HG02870 (cell line): ENCODE data around the gene TBL2.
"Not testable (repeated sequence)": the region's sequence is repeated elsewhere in the genome, so short reads cannot be mapped to it uniquely, and the experiment has no call there.

Experiments used
- ATAC-seq: cut with Tn5 transposase; IDR thresholded peaks from one replicate; pipeline ENCODE4 v1.9.1; 2021; ENCODE audit warnings: mild to moderate bottlenecking, moderate library complexity; ENCODE audit not compliant: unreplicated experiment

TBL2 gene, protein sequence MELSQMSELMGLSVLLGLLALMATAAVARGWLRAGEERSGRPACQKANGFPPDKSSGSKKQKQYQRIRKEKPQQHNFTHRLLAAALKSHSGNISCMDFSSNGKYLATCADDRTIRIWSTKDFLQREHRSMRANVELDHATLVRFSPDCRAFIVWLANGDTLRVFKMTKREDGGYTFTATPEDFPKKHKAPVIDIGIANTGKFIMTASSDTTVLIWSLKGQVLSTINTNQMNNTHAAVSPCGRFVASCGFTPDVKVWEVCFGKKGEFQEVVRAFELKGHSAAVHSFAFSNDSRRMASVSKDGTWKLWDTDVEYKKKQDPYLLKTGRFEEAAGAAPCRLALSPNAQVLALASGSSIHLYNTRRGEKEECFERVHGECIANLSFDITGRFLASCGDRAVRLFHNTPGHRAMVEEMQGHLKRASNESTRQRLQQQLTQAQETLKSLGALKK

DNA sequence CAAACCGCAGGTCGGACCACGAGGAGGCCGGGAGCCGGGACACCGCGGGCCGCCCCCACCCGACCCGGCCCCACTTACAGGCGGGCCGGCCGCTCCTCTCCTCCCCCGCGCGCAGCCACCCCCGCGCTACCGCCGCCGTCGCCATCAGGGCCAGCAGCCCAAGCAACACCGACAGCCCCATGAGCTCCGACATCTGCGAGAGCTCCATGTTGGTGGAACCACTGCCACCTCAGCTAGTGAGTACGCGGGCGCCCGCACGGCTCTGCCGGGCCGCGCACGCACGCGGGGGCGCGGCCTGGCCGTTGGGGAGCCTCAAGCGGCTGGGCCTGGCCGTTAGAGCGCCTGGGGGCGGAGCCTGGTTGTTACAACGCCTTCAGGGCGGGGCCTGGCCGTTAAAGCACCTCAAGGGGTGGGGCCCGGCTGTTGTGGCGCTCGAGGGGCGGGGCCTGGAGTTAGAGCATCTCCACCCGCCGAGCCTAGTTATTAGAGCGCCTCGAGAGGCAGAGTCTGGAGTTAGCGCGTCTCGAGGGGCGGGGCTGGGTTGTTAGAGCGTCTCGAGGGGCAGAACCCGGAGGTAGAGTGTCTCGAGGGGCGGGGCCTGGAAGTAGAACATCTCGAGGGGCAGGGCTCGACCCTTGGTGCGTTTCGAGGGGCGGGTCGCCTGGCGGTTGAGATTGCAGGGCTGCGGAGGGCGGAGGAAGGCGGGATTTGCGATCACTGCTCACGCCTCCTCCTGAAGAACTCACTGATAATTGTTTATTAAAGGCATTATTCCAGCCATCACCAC is at the start of gene TBL2:
TSS of gene TBL2 (minus strand) at position 238 of the 787 bp plus-strand sequence. CDS start at position 208, 30 bp downstream.
- peak; percentile 80 for ATAC-seq

DNA sequence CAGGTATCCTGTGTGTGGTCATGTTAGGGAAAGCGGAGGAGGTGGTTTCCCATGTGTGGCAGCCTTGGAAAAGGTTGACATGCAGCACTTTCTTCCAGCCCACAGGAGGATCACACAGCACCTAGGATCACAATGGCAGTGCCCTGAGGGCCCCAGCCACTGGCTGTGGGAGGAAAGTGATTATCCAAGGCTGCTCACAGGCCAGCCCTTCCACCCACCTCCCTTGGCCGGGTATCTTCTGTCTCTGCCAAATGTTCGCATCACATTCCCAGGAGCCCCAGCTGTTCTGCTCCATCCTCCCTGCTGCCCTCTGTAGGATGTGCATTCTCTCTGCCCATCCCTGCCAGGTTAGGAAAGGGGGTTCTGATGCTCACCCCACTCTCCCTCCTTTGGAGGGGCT is 48.4 kb upstream of the TBL2 start:
- no peak for ATAC-seq

DNA sequence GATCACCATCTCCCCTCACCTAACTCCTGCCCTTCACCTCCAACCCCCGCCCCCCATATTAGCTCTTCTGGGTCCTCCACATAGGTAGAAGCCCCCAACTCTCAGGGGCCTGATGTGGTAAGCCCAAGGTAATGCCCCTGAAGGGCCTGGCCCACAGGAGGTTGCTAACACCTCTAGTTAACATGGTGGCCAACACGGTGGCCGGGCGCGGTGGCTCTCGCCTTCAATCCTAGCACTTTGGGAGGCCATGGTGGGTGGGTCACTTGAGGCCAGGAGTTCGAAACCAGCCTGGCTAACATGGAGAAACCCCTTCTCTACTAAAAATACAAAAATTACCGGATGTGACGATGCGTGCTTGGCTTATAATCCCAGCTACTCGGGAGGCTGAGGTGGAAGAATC is 46.9 kb upstream of the TBL2 start:
- ATAC-seq: no peak

DNA sequence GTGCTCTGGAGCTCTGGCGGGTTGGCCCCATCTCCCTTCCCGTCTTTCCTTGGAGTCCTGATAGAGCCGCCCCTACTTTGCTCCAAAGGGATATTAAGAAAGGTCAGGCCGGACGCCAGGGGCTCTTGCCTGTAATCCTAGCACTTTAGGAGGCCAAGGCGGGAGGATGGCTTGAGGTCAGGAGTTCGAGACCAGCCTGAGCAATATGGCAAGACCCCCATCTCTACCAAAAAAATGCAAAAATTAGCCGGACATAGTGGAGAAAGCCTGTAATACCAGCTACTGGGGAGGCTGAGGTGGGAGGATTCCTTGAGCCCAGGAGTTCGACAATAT is 46.3 kb upstream of the TBL2 start:
- ATAC-seq: no peak

DNA sequence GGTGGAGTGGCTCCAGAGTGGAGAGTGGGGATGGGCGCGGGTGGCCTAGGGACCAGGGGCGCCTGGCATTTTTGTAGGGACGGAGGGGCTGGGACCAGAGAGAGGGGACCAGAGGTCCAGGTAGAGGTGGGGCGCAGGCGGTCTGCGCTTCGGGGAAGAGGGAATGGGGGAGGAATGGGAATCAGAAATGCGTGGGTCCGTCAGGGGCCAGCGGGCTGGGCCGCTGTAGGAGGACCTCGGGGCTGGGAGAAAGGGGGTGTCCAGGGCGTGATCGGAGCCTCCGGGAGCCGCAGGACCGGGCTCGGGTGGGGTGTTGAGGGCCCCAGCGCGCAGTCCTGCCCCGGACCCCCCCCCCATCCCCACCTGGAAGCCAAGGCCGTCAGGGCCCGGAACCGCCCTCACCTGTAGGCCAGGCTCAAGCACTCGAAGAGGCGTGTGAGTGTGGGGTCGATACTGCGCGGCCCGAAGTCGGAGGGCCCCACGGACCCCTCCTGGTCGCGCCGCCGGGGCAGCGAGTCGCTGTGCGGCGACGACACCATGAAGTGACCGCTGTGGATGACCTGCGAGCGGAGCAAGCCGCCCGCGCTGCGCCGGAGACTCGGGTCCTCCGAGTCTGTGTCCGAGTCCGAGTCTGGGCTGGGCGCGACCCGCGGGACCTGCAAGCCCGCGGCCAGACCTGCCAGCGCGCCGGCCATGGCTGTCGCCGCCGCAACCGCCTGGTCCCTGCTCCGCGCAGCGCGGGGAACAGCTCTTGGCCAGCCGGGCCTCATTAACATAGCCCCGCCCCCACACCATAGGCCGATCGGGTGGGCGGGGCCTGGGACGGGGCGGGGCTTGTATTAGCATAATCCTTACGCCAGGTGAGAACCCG is 45.7 kb upstream of the TBL2 start, which contains the start of gene MLXIPL:
TSS of gene MLXIPL (minus strand) at position 725 of the 871 bp plus-strand sequence. CDS start at position 695, 30 bp downstream.
- no peak for ATAC-seq

DNA sequence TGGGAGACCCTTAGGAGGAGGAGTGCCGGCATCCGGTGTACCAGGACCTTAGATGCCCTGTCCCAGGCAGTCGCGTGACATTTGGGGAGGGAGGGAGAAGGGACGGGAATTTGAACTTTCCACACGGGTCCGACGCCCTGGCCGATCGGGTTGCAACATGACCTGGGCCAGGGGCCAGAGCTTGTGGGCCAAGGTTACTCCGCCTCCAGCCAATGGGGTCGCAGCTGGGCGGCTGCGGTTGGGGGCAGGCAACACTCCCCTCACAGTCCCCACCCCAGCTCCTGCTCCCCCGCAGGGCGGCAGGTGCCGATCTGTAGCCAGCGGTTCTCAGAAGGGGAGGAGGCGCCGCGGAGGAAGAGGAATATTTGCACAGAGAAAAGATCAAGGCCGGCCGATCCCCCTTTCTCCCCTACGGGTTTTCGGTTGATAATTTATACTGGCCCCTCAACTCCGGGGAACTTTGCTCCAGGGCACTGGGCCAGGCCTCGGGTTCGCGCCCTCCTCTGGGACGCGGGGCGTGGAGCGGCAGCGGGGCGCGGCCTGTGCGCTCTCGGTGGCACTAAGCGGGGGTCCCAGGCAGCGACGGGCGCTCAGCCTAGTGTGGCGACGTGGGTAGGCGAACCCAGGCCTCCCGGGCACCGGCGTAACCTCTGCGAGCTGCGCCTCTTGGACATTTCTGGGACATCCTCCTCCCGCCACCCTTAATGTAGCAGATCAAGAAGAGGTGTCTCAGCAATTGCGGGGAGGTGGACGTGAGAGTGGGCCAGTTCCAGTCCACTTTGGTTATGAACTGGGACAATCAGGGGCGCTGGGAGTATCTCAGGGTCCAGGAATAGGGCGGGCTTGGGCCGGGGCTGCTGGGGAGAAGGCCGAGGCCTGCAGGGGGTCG is 44.8 kb upstream of the TBL2 start:
- ATAC-seq: no peak

DNA sequence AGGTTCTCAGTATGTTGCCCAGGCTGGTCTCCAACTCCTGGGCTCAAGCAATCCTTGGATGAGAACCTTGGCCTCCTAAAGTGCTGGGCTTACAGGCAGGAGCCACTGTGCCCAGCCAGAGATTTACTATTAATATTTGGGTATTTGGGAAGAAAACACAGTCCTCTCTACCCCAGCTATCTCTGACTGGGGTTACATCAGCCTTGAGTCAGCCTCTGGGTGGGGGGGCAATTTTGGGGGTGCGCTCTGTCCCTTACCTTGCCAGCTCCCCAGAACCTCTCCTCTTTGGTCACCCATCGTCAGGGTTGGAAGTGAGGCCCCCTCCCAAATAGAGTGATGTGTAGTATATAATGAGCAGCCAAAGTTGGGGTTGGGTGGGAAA is 44.1 kb upstream of the TBL2 start:
- ATAC-seq: no peak

DNA sequence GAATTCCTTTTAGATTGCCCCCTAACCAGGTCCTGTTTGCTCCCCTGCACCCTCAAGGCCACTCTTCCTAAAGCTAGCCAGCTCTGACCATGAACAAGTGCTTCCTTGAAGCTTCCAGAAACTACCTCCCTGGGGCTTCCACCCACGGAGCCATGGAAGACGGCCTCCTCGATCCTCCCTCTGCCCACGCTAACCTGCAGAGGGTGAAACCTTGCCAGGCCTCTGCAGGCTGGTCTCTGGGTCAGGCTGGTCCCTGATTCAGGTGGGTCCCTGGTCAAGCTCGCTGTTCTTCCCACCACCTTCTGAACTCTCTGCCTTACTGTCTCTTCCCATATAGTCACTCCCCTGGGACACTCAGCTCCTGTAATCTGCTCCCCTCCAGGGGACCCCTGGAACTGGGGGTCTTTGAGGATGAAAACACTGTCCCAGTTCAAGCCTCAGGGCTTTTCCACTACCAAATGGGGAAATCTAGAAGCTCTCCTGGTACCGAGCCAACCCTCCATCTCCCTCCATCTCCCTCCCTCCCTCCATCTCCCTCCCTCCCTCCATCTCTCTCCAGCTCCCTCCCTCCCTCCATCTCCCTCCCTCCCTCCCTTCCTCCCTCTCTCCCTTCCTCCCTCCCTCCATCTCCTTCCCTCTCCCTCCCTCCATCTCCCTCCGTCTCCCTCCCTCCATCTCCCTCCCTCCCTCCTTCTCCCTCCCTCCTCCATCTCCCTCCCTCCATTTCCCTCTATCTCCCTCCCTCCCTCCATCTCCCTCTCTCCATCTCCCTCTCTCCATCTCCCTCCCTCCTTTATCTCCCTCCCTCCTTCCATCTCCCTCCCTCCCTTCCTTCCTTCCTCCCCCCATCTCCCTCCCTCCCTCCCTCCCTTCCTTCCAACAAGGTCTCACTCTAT is 43.0 kb upstream of the TBL2 start:
- no peak for ATAC-seq

DNA sequence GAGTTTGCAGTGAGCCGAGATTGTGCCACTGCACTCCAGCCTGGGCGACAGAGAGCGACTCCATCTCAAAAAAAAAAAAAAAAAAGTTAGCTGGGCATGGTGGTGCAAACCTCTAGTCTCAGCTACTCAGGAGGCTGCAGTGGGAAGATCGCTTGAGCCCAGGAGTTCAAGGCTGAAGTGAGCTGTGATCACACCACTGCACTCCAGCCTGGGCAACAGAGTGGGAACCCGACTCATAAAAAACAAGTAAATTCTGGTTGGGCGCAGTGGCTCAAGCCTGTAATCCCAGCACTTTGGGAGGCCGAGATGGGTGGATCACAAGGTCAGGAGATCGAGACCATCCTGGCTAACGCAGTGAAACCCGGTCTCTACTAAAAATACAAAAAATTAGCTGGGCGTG is 41.0 kb upstream of the TBL2 start:
- ATAC-seq: not testable (repeated sequence)

DNA sequence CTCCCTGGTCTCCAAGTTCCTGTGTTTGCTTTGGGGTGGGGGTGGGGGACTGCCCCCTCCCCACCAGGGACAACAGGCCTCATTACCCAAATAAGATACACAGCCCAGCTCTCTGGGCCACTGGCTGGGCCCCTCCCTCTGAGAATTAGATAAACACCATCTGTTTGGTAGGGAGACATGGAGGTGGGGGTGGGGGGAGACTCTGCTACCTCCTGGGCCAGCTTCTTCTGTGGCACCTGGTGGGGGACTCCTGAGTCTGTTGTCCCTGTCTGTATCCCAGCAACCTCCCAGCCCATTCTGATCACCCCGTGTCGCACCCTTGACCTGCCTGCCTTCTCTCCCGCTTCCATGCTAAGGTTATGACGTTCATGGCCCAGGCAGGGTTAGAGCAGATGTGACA is 40.2 kb upstream of the TBL2 start:
- ATAC-seq: no peak

DNA sequence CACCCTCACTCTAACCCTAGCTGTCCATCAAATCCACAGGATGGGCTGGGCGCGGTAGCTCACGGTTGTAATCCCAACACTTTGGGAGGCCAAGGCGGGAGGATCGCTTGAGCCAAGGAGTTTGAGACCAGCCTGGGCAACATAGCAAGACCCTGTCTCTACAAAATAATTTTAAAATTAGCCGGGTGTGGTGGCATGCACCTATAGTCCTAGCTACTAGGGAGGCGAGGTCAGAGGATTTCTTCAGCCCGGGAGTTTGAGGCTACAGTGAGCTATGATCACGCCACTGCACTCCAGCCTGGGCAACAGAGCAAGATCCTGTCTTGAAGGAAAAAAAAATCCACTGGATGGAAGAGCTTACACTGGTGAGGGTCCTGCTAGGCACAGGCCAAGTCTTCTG is 39.1 kb upstream of the TBL2 start:
- ATAC-seq: not testable (repeated sequence)

DNA sequence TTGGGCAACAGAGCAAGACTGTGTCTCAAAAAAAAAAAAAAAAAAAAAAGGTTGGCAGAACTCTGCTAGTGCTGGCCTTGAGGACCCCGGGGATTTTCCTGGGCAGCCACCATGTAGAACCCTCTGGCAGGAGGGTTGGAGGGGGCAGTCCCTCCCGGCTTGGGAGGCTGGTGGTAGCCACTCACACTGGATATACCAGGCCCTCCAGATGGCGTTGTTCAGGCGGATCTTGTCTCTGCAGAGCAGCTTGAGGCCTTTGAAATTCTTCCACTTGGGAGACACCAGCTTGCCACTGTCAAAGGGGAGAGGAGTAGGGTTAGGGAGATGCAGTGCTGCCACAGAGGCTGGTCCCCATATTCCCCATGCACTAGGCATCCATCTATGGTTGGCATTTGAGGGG is 37.5 kb upstream of the TBL2 start:
- ATAC-seq: no peak

DNA sequence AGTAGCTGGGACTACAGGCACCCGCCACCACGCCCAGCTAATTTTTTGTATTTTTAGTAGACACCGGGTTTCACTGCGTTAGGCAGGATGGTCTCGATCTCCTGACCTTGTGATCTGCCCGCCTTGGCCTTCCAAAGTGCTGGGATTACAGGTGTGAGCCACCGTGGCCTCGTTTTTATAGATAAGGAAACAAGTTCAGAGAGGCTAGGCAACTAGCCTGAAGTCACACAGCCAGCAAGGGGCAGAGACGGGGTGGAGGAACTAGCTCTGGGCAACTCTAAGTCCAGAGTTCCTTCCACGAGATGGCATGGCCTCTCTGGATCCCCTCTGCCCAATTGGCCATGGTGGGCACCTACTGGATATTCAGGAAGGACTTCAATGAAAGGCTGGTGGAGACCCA is 36.6 kb upstream of the TBL2 start:
- ATAC-seq: not testable (repeated sequence)

DNA sequence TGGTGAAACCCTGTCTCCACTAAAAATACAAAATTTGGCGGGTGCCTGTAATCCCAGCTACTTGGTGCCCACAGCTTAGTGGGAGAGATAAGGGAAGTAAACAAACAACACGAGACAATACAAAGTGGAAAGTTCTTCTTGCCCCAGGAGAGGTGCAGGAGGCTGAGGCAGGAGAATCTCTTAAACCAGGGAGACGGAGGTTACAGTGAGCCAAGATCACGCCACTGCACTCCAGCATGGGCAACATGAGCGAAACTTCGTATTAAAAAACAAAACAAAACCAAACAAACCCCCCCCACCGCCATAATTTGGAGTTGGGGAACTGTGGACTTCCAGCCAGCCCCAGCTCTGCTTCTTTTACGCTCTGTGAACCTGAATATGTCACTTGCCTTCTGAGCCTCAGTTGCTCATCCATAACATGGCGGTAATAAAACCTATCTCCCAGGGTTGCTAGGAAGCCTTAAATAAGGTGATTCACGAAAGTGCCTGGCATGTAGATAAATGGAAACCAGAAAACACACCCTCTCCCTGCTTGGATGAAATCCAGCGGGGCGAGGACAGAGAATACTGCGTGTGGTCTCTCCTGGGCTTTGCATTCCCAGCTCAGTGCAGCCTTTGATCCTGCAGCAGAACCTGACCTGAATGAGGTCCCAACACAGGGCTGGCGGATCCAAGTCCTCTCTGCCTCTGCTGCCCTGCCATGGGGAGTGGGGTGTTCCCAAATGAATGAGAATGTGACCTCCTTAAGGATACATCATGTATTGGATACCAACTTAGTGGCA is 35.8 kb upstream of the TBL2 start:
- no peak for ATAC-seq

DNA sequence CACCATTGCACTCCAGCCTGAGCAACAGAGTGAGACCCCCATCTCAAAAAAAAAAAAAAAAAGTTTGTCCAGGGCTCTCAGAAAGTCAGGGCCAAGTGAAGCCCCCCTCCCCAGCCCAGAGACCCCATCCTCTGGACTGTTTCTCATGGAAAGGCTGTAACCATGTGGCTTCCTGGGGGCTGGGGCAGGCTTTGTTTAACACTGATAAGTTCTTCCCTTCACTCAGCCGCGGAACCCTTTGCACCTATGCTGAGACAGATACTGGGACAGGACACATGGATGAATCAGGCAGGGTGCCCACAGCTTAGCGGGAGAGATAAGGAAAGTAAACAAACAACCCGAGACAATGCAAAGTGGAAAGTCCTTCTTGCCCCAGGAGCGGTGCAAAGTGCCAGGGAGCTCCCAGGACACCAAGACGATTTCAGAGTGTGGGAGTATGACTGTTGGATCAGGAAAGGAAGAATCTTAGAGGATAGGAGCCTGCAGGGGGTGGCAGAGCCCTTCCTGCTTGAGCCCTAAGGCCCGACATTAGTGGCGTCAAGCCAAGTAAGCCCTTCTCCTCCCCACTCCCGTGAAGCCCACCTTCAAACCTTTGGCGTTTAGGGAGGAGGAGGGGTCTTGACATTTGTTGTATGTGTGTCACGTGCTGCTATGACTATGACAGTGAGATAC is 34.4 kb upstream of the TBL2 start:
- ATAC-seq: no peak

DNA sequence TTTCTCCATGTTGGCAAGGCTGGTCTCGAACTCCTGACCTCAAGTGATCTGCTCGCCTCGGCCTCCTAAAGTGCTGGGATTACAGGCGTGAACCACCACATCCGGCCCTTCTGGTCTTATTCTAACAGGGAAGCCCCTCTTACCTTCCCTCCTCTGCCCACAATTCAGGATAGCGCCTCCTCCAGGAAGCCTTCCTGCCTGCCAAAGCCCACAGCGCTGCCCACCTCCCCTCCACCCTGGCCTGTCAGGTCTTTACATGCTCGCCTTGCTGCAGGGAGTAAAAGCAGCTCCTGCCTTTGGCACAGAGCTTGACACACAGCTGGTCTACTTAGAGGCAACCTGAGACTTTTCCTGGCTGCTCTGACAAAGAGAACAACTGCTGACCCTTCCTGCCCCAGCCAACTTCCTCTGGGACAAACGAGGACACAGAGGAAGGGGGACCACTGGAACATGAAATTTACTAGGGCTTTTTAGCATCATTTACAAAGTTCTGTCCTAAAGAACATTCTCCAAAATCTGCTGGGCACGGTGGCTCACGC is 32.7 kb upstream of the TBL2 start:
- ATAC-seq: no peak

DNA sequence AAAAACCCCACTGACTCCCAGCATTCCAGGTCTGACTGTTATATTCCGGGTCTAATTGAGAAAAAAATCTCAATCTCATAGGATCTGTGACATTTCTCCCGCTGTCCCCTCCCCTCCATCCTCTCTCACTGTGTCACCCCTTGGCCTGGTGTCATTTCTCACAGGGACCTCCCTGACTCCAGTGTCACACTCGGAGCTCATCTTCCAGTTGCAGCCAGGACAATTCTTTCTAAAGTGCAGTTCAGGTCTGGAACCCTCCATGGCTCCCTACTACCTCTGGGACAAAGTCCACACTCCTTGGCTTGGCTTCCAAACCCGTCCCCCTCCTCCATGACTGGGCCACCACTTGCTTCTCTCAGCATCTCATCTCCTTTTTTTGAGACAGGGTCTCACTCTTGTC is 31.7 kb upstream of the TBL2 start:
- ATAC-seq: no peak

DNA sequence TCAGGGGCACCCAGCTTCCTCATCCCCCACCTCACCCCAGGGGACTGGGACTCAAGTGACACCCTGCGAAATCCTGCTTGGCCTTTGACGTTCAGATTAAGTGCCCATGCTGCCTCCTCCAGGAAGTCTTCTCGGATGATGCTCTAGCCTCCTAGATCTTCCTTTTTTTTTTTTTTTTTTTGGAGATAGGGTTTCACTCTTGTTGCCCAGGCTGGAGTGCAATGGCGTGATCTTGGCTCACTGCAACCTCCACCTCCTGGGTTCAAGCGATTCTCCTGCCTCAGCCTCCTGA is 29.3 kb upstream of the TBL2 start:
- not testable (repeated sequence) for ATAC-seq
